Measurements from ENCODE around the gene ONECUT2.
A peak's percentile ranks its signal among the peaks of the same experiment; 100 is the strongest.

GRCh38 chr18:57438743-57439608 is 3.8 kb downstream of the ONECUT2 start:
- peak; percentile 7; the same call in 1 of the 2 replicates for TF ChIP-seq CTCF (IDR thresholded peaks at IDR 0.05; ENCODE audit: low read length)
- no peak for TF ChIP-seq EZH2 (IDR thresholded peaks at IDR 0.05; ENCODE audit: borderline replicate concordance, low read length)

Data from OCI-LY1 (cell line).